ENCODE measurements around the gene HLX.

The HLX gene, protein sequence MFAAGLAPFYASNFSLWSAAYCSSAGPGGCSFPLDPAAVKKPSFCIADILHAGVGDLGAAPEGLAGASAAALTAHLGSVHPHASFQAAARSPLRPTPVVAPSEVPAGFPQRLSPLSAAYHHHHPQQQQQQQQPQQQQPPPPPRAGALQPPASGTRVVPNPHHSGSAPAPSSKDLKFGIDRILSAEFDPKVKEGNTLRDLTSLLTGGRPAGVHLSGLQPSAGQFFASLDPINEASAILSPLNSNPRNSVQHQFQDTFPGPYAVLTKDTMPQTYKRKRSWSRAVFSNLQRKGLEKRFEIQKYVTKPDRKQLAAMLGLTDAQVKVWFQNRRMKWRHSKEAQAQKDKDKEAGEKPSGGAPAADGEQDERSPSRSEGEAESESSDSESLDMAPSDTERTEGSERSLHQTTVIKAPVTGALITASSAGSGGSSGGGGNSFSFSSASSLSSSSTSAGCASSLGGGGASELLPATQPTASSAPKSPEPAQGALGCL

GRCh38 chr1:220879076-220879508 lies at the start of gene HLX:
Gene HLX (plus strand): TSS chr1:220879443. CDS start chr1:220879858, 415 bp downstream.
- TF ChIP-seq, protein P1, sequence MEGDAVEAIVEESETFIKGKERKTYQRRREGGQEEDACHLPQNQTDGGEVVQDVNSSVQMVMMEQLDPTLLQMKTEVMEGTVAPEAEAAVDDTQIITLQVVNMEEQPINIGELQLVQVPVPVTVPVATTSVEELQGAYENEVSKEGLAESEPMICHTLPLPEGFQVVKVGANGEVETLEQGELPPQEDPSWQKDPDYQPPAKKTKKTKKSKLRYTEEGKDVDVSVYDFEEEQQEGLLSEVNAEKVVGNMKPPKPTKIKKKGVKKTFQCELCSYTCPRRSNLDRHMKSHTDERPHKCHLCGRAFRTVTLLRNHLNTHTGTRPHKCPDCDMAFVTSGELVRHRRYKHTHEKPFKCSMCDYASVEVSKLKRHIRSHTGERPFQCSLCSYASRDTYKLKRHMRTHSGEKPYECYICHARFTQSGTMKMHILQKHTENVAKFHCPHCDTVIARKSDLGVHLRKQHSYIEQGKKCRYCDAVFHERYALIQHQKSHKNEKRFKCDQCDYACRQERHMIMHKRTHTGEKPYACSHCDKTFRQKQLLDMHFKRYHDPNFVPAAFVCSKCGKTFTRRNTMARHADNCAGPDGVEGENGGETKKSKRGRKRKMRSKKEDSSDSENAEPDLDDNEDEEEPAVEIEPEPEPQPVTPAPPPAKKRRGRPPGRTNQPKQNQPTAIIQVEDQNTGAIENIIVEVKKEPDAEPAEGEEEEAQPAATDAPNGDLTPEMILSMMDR (IDR thresholded peaks at IDR 0.05), result no peak

DNA sequence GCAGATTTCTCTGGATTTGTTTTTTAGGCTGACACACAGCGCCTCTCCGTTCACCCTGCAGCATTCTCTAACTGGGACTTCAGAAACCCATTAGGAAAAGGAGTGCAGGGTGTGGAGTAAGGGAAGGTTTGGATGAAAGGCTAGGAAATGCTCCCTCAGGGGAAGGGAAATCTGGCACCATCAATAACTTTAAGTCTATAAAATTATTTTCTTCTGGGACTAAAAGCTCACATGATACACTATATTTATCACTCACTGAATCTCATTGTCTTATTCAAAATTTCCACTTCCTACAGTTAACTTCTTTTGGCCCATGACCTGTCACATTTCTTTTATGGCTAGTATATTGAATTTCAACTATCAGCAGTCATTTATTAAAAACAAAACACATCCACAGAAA lies 45.8 kb upstream of the HLX start:
- TF ChIP-seq, protein P1 (IDR thresholded peaks at IDR 0.05), result no peak

GRCh38 chr1:220834155-220834870 lies 44.9 kb upstream of the HLX start:
- TF ChIP-seq, protein P1 (IDR thresholded peaks at IDR 0.05), result no peak

DNA sequence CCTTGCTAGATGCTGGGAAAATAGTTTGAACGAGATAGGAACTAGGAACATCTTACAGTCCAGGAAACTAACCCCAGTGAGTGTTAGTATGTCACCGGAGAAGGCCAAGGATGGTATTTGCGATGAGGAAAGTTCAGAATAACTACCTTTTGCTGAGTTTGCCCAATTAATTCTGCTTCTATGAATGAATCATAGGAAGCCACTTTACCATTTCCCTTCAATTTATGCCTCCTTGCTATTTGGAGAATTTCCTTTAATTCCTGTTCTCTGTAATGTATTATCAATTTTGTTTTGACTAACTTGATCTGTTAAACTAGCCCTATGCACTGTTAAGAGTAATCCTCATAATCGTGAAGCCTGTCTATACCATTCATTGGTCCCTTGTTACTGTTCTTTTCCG lies 40.7 kb upstream of the HLX start:
- TF ChIP-seq, protein P1 (IDR thresholded peaks at IDR 0.05), result no peak

GRCh38 chr1:220839474-220839873 lies 39.8 kb upstream of the HLX start:
- TF ChIP-seq, protein P1 (IDR thresholded peaks at IDR 0.05), result no peak

- TF ChIP-seq, protein P1 (IDR thresholded peaks at IDR 0.05), result no peak
These were observed 38.0 kb upstream of the HLX start for GRCh38 chr1:220841293-220841692.

DNA sequence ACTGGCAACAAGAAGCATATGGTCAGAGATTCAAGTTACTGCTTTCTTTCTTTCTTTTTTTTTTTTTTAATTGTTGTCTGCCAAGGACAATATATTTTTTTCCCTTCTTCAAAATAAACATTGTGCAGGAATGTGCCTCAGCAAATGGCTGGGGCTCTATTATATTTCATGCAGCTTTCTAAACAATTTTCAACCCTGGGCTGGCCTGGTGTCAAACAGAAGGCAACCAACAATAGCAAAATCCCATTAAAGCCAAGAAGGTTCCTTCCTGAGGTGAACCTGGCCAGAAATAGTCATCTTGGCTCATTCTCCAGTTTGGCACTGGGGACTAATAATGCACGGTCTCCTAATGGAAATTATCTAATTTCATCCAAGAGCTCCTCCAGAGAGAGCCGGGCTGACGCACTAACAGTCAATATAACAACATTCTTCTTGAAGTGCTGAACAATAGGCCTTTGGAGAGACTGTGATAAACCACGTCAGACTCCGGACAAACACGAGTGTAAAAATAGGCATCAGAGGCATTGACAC lies 35.7 kb upstream of the HLX start:
- TF ChIP-seq, protein P1 (IDR thresholded peaks at IDR 0.05), result no peak
